ENCODE results near the gene GNAI1. TPM values are rescaled to one million over a fixed set of nuclear protein-coding genes. Genes with fewer than 3 reads are reported as not detected.

The GNAI1 gene
- total and polyA plus RNA-seq, 2 of the 13 experiments (the other 11 are each of a cell fraction or from before 2014, with no cell fraction given), result 3.5 to 5.7 TPM

DNA sequence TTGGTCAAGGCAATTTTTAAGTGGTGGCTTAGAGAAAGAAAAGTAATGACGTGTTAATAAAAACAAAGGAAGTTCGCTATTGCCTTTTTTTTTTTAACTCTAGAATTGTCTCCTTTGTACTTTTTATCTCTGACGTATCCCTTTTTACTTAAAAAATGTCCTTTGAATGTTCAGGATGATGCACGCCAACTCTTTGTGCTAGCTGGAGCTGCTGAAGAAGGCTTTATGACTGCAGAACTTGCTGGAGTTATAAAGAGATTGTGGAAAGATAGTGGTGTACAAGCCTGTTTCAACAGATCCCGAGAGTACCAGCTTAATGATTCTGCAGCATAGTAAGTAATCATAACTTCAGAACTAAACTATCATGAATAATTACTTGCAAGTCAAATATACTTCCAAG is 64.4 kb downstream of the GNAI1 start (continued):
- TF ChIP-seq, protein P1, sequence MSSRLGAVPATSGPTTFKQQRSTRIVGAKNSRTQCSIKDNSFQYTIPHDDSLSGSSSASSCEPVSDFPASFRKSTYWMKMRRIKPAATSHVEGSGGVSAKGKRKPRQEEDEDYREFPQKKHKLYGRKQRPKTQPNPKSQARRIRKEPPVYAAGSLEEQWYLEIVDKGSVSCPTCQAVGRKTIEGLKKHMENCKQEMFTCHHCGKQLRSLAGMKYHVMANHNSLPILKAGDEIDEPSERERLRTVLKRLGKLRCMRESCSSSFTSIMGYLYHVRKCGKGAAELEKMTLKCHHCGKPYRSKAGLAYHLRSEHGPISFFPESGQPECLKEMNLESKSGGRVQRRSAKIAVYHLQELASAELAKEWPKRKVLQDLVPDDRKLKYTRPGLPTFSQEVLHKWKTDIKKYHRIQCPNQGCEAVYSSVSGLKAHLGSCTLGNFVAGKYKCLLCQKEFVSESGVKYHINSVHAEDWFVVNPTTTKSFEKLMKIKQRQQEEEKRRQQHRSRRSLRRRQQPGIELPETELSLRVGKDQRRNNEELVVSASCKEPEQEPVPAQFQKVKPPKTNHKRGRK (CRISPR knock-in tag; IDR thresholded peaks at IDR 0.05), result no peak

DNA sequence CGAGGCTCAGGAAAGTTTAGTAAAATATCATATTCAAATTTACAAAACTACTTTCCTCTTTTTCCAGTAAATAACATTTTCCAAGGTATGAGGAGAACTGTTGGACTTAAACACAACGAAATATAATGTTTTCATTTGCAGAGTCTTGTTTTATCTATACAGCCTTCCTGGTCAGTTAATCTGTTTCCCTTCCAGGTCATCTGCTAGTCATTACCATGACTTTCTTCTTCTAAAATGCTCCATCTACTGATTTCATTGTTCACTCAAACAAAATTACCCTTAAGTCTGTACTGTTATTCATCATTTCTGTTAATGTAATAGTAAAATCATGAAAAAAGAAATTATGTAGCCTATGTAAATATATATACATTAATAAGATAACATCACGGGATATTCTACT is 69.8 kb downstream of the GNAI1 start:
- Histone ChIP-seq H3K27me3 (ENCODE audit: control insufficient read depth in 1 of 2, insufficient read depth in 2 of 2, low read length in 2 of 2) (no peaks in the 10 kb centered on the region), H4K20me1 (ENCODE audit: insufficient read depth, low read length) (no peaks in the 10 kb centered on the region), H3K79me2 (ENCODE audit: insufficient read depth, low read length) (no peaks in the 10 kb centered on the region), H3K9ac (ENCODE audit: insufficient read depth, low read depth, low read length) (no peak overlapping the region), H3K9me3 (ENCODE audit: low read length) (no peaks in the 10 kb centered on the region), H3K4me2 (ENCODE audit: low read depth, low read length) (no peak overlapping the region), H3K36me3 (replicated peaks in 1 of 2; ENCODE audit: control insufficient read depth in 1 of 2, insufficient read depth in 2 of 2, low read length in 2 of 2) (peaks cover 0 to 6% of the 10 kb centered on the region in 2 experiments; a peak in 1 of 5 replicates), H3K27ac (ENCODE audit: extremely low read length, insufficient read depth, low read length) (no peak overlapping the region), H3K4me3 (replicated peaks in 1 of 3; ENCODE audit: insufficient read depth in 1 of 3, low read depth in 2 of 3, low read length in 3 of 3) (no peak overlapping the region), H2AFZ (ENCODE audit: low read length) (no peak overlapping the region), H3K4me1 (ENCODE audit: insufficient read depth, low read length) (peaks cover 21% of the 10 kb centered on the region)
- DNase-seq (ENCODE audit: low spot score) (no peak), ATAC-seq (no peak), FAIRE-seq (no peak)
- ChIA-PET CTCF (ENCODE audit: low intra/inter-chr PET ratio, low total read pairs) (no interaction called here), POLR2A (no interaction called here)
- in situ Hi-C loops (cut with HindIII; ENCODE audit: extremely low pct_ligation_motif_present, low pct_unique_long_range_greater_than_20kb), result no loop called here
- TF ChIP-seq FOXA1 (IDR thresholded peaks at IDR 0.05), result no peak
- TF ChIP-seq FOXA1 (CRISPR knock-in tag; IDR thresholded peaks at IDR 0.05), result no peak
- no peak for TF ChIP-seq ZNF709 (CRISPR knock-in tag; IDR thresholded peaks at IDR 0.05)
- TF ChIP-seq ZMYM4 (CRISPR knock-in tag; IDR thresholded peaks at IDR 0.05), result no peak
- TF ChIP-seq, protein P2, sequence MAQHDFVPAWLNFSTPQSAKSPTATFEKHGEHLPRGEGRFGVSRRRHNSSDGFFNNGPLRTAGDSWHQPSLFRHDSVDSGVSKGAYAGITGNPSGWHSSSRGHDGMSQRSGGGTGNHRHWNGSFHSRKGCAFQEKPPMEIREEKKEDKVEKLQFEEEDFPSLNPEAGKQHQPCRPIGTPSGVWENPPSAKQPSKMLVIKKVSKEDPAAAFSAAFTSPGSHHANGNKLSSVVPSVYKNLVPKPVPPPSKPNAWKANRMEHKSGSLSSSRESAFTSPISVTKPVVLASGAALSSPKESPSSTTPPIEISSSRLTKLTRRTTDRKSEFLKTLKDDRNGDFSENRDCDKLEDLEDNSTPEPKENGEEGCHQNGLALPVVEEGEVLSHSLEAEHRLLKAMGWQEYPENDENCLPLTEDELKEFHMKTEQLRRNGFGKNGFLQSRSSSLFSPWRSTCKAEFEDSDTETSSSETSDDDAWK (CRISPR knock-in tag; IDR thresholded peaks at IDR 0.05), result no peak
- no peak for TF ChIP-seq EED (CRISPR knock-in tag; IDR thresholded peaks at IDR 0.05)
- TF ChIP-seq JDP2 (CRISPR knock-in tag; IDR thresholded peaks at IDR 0.05; ENCODE audit: borderline replicate concordance), result no peak
- TF ChIP-seq, protein P3, sequence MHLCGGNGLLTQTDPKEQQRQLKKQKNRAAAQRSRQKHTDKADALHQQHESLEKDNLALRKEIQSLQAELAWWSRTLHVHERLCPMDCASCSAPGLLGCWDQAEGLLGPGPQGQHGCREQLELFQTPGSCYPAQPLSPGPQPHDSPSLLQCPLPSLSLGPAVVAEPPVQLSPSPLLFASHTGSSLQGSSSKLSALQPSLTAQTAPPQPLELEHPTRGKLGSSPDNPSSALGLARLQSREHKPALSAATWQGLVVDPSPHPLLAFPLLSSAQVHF (CRISPR knock-in tag; IDR thresholded peaks at IDR 0.05), result no peak
- TF ChIP-seq, protein P4, sequence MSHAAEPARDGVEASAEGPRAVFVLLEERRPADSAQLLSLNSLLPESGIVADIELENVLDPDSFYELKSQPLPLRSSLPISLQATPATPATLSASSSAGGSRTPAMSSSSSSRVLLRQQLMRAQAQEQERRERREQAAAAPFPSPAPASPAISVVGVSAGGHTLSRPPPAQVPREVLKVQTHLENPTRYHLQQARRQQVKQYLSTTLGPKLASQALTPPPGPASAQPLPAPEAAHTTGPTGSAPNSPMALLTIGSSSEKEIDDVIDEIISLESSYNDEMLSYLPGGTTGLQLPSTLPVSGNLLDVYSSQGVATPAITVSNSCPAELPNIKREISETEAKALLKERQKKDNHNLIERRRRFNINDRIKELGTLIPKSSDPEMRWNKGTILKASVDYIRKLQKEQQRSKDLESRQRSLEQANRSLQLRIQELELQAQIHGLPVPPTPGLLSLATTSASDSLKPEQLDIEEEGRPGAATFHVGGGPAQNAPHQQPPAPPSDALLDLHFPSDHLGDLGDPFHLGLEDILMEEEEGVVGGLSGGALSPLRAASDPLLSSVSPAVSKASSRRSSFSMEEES (CRISPR knock-in tag; IDR thresholded peaks at IDR 0.05), result no peak
- TF ChIP-seq HMGA1 (CRISPR knock-in tag; conservative IDR thresholded peaks at IDR 0.05), result no peak
- no peak for TF ChIP-seq ZNF790 (CRISPR knock-in tag; IDR thresholded peaks at IDR 0.05; ENCODE audit: borderline replicate concordance)
- TF ChIP-seq HNRNPUL1 (IDR thresholded peaks at IDR 0.05; ENCODE audit: low read depth, low read length), result no peak
- no peak for TF ChIP-seq MBNL3 (CRISPR knock-in tag; conservative IDR thresholded peaks at IDR 0.05)
- TF ChIP-seq PHF20 (CRISPR knock-in tag; IDR thresholded peaks at IDR 0.05), result no peak
- TF ChIP-seq PCBP1 (IDR thresholded peaks at IDR 0.05; ENCODE audit: borderline replicate concordance, low read depth, low read length), result no peak
- BruUV-seq (replicated peaks), result no TSS peak
- intact Hi-C loops (cut with micrococcal nuclease; ENCODE audit: unreplicated experiment), result no loop called here
- 57% methylated on average over 3 of the region's 3 CpGs for WGBS (ENCODE audit: low lambda C conversion rate)
